ENCODE results near the gene ADAT2.

Gene ADAT2

GRCh38 chr6:143396497-143397226 is 53.8 kb downstream of the ADAT2 start:
- DNase-seq: no peak

- no peak for DNase-seq
Observed at GRCh38 chr6:143395699-143396098, 54.8 kb downstream of the ADAT2 start.

GRCh38 chr6:143394389-143394788 is 56.1 kb downstream of the ADAT2 start:
- DNase-seq: no peak

GRCh38 chr6:143390278-143390677 is 60.2 kb downstream of the ADAT2 start:
- no peak for DNase-seq

- no peak for DNase-seq
Observed at GRCh38 chr6:143385636-143386035, 64.9 kb downstream of the ADAT2 start.

- no peak for DNase-seq
Observed at GRCh38 chr6:143376861-143377260, 73.6 kb downstream of the ADAT2 start.

GRCh38 chr6:143376375-143376774 is 74.1 kb downstream of the ADAT2 start:
- DNase-seq: no peak

- DNase-seq: no peak
Observed at GRCh38 chr6:143375022-143375585, 75.4 kb downstream of the ADAT2 start.

GRCh38 chr6:143374014-143374413 is 76.5 kb downstream of the ADAT2 start:
- DNase-seq: no peak

Data from NCI-H526 treated with DMSO at 0.1 percent for 48 hours (cell line).